ENCODE measurements around the gene APEX2.

DNA sequence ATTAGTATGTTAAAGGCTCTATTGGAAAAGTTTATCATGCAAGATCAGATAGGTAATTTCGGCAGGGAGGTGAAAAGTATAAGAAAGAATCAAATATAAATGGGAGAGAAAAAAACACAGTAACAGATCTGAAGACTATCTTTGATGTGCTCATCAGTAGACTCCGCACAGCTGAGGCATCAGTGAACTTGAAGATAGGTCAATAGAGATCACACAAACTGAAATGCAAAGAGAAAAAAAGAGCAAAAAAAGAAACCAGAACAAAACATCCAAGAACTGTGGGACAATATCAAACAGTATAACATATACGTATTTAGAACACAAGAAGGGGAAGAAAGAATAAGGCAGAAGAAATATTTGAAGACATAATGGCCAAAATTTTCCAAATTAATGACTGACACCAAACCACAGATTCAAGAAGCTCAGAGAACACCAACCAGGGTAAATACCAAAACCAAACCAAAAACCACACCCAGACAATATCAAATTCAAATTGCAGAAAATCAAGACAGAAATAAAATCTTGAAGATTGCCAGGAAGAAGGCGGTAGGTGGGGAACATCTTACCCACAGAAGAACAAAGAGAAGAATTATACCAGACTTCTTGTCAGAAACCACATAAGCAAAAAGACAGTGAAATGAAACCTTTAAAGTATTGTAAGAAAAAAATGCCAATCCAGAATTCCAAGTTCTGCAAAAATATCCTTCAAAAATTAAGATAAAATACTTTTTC is 35.2 kb upstream of the APEX2 start:
- TF ChIP-seq, protein P1, sequence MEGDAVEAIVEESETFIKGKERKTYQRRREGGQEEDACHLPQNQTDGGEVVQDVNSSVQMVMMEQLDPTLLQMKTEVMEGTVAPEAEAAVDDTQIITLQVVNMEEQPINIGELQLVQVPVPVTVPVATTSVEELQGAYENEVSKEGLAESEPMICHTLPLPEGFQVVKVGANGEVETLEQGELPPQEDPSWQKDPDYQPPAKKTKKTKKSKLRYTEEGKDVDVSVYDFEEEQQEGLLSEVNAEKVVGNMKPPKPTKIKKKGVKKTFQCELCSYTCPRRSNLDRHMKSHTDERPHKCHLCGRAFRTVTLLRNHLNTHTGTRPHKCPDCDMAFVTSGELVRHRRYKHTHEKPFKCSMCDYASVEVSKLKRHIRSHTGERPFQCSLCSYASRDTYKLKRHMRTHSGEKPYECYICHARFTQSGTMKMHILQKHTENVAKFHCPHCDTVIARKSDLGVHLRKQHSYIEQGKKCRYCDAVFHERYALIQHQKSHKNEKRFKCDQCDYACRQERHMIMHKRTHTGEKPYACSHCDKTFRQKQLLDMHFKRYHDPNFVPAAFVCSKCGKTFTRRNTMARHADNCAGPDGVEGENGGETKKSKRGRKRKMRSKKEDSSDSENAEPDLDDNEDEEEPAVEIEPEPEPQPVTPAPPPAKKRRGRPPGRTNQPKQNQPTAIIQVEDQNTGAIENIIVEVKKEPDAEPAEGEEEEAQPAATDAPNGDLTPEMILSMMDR (IDR thresholded peaks at IDR 0.05; ENCODE audit: insufficient read depth, low read depth, low read length): no peak
- TF ChIP-seq EZH2 (IDR thresholded peaks at IDR 0.05; ENCODE audit: insufficient read depth, low read length): no peak
